ENCODE results near the gene BTC. TPM values are rescaled to one million over a fixed set of nuclear protein-coding genes. Genes with fewer than 3 reads are reported as not detected.
A peak's percentile ranks its signal among the peaks of the same experiment; 100 is the strongest.

Gene BTC
- total and polyA plus RNA-seq, 11 donors = 0.06 to 0.59 (median 0.31) TPM; not detected in 2

GRCh38 chr4:74758551-74759145 is 35.7 kb downstream of the BTC start:
- TF ChIP-seq CTCF (IDR thresholded peaks at IDR 0.05) = no peak
- no peak for TF ChIP-seq POLR2A (IDR thresholded peaks at IDR 0.05)
- H3K27me3 ChIP-seq = no peaks in the 10 kb centered on the region
- intact Hi-C loops (cut with DNase I) = no loop called here
- DNase-seq = no peak
- no peaks in the 10 kb centered on the region for H3K36me3 ChIP-seq
- 63 to 66% (median 65%) methylated on average over 5 of the region's 5 CpGs for WGBS, 4 donors
- H3K4me3 ChIP-seq = no peak overlapping the region
- ATAC-seq = no peak
- H3K9me3 ChIP-seq = no peaks in the 10 kb centered on the region
- H3K4me1 ChIP-seq = no peaks in the 10 kb centered on the region
- H3K27ac ChIP-seq = peak overlapping the region in 1 of 12 donors; percentile 33

GRCh38 chr4:74757136-74757535 is 37.2 kb downstream of the BTC start:
- Histone ChIP-seq H3K4me1 (no peaks in the 10 kb centered on the region), H3K36me3 (no peaks in the 10 kb centered on the region), H3K9me3 (no peaks in the 10 kb centered on the region), H3K27ac (peak overlapping the region in 1 of 12 donors; percentile 20), H3K4me3 (no peak overlapping the region), H3K27me3 (no peaks in the 10 kb centered on the region)
- ATAC-seq (no peak), DNase-seq (no peak)
- TF ChIP-seq POLR2A (IDR thresholded peaks at IDR 0.05) (no peak), CTCF (IDR thresholded peaks at IDR 0.05) (no peak)
- intact Hi-C loops (cut with DNase I) = no loop called here

- Histone ChIP-seq H3K4me1 (no peaks in the 10 kb centered on the region), H3K27me3 (no peaks in the 10 kb centered on the region), H3K4me3 (no peak overlapping the region), H3K36me3 (no peaks in the 10 kb centered on the region), H3K9me3 (no peaks in the 10 kb centered on the region), H3K27ac (peak overlapping the region in 1 of 12 donors; percentile 40)
- DNase-seq (no peak), ATAC-seq (no peak)
- intact Hi-C loops (cut with DNase I) = no loop called here
- WGBS, 4 donors = 70 to 76% (median 74%) methylated on average over 7 of the region's 7 CpGs
- TF ChIP-seq POLR2A (IDR thresholded peaks at IDR 0.05) (no peak), CTCF (IDR thresholded peaks at IDR 0.05) (no peak)
These were observed 38.8 kb downstream of the BTC start for GRCh38 chr4:74755486-74755885.

- H3K9me3 ChIP-seq = no peaks in the 10 kb centered on the region
- H3K4me1 ChIP-seq = no peaks in the 10 kb centered on the region
- ATAC-seq = no peak
- H3K27me3 ChIP-seq = no peaks in the 10 kb centered on the region
- no peak overlapping the region for H3K4me3 ChIP-seq
- H3K27ac ChIP-seq = no peak overlapping the region
- no peak for TF ChIP-seq CTCF (IDR thresholded peaks at IDR 0.05)
- TF ChIP-seq POLR2A (IDR thresholded peaks at IDR 0.05) = no peak
- intact Hi-C loops (cut with DNase I) = no loop called here
- no peaks in the 10 kb centered on the region for H3K36me3 ChIP-seq
- DNase-seq = no peak
These were observed 40.1 kb downstream of the BTC start for GRCh38 chr4:74754218-74754617.
